Endothelial cell of umbilical vein (primary cell): ENCODE measurements around the gene TFAM. TPM values are rescaled to one million over a fixed set of nuclear protein-coding genes. Genes with fewer than 3 reads are reported as not detected.

ENCODE experiments used
- BruUV-seq: library from RNA; stranded (reverse); fragments of 400-500 nt; replicated peaks from 2 replicates; lab custom pipeline; 2021; lab: Mats Ljungman, UMichigan
- CTCF ChIA-PET: fragments of 300-600, 350-600 bp; sonication (Branson Sonifier 250); formaldehyde crosslinking; loops from one replicate; lab custom pipeline; 2021; ENCODE audit warnings: antibody characterized with exemption, inconsistent platforms; lab: Charles Lee
- POLR2A ChIA-PET: fragments of 300-600, 350-600 bp; sonication (Branson Sonifier 250); formaldehyde crosslinking; loops from one replicate; lab custom pipeline; 2021; ENCODE audit warnings: antibody characterized with exemption, inconsistent platforms; lab: Charles Lee
- DNase-seq: peaks from one replicate; pipeline ENCODE4 v3.0.0-alpha.2; 2011; ENCODE audit warnings: low read depth, low spot score
- FAIRE-seq: peaks from 2 replicates; lab custom pipeline; 2011; peaks lifted over from hg19 to GRCh38; lab: Jason Lieb, UNC
- H2AFZ ChIP-seq: 2 replicates; pipeline ENCODE4 v1.6.0; 2012; ENCODE audit warnings: low read depth, low read length, control low read depth, inconsistent platforms
- H3K27ac ChIP-seq: 2 replicates; pipeline ENCODE4 v1.5.1; 2011; ENCODE audit warnings: low read depth, mild to moderate bottlenecking, control low read depth, low read length, moderate library complexity; ENCODE audit not compliant: insufficient read depth
- H3K27me3 ChIP-seq, 2 experiments: 2 replicates each; pipeline versions ENCODE4 v1.6.0 to v1.6.1; 2011; ENCODE audit warnings: low read length in 2 of 2, mixed read lengths in 1 of 2; ENCODE audit not compliant: control insufficient read depth in 2 of 2, insufficient read depth in 2 of 2
- H3K36me3 ChIP-seq, 2 experiments: 2 replicates in 1 of 2; 3 replicates in 1 of 2; pipeline ENCODE4 v1.5.1; 2011; ENCODE audit warnings: low read length in 2 of 2, mild to moderate bottlenecking in 1 of 2, moderate library complexity in 1 of 2; ENCODE audit not compliant: control insufficient read depth in 2 of 2, insufficient read depth in 2 of 2; ENCODE audit errors: extremely low read depth in 1 of 2
- H3K4me1 ChIP-seq: 3 replicates; pipeline ENCODE4 v1.5.1; 2011; ENCODE audit warnings: mild to moderate bottlenecking, low read length; ENCODE audit not compliant: control insufficient read depth, insufficient read depth; ENCODE audit errors: extremely low read depth
- H3K4me2 ChIP-seq: 2 replicates; pipeline ENCODE4 v1.6.1; 2011; ENCODE audit warnings: low read length, control low read depth, mixed read lengths; ENCODE audit not compliant: insufficient read depth
- H3K4me3 ChIP-seq, 3 experiments: fragments of 200-600 bp in 1 of 3; sonication (generic), shearing (Covaris generic) in 1 of 3; replicated peaks in 1 of 3; 2 replicates each; pipeline ENCODE4 v1.5.1; 2011 to 2016; ENCODE audit warnings: control low read depth in 3 of 3, low read length in 3 of 3, mild to moderate bottlenecking in 2 of 3, inconsistent platforms in 1 of 3, low read depth in 1 of 3, moderate library complexity in 1 of 3; ENCODE audit not compliant: insufficient read depth in 1 of 3
- H3K79me2 ChIP-seq: 2 replicates; pipeline ENCODE4 v1.6.0; 2012; ENCODE audit warnings: low read length, inconsistent platforms; ENCODE audit not compliant: control insufficient read depth, insufficient read depth
- H3K9ac ChIP-seq: replicated peaks from 2 replicates; pipeline ENCODE3; 2011; ENCODE audit warnings: low read length, control low read depth; ENCODE audit not compliant: insufficient read depth; ENCODE audit errors: extremely low read depth
- H3K9me1 ChIP-seq: replicated peaks from 3 replicates; pipeline ENCODE4 v1.6.0; 2011; ENCODE audit warnings: mild to moderate bottlenecking, low read length; ENCODE audit not compliant: control insufficient read depth, insufficient read depth; ENCODE audit errors: extremely low read depth
- H3K9me3 ChIP-seq: replicated peaks from 2 replicates; pipeline ENCODE4 v1.5.1; 2012; ENCODE audit warnings: low read length, inconsistent platforms; ENCODE audit not compliant: control insufficient read depth, insufficient read depth
- H4K20me1 ChIP-seq: replicated peaks from 2 replicates; pipeline ENCODE3; 2011; ENCODE audit warnings: mild to moderate bottlenecking, low read length; ENCODE audit not compliant: control insufficient read depth, insufficient read depth; ENCODE audit errors: extremely low read depth
- EZH2 ChIP-seq: IDR thresholded peaks from 2 replicates; pipeline ENCODE4 v1.6.1; 2012; ENCODE audit warnings: borderline replicate concordance, low read depth, mild to moderate bottlenecking, moderate library complexity, low read length, inconsistent platforms; ENCODE audit not compliant: severe bottlenecking
- FOS ChIP-seq: IDR thresholded peaks from 2 replicates; pipeline ENCODE4 v1.6.1; 2011; ENCODE audit warnings: mild to moderate bottlenecking, low read length, moderate library complexity, borderline replicate concordance; ENCODE audit not compliant: insufficient read depth
- GATA2 ChIP-seq: IDR thresholded peaks from 2 replicates; pipeline ENCODE4 v1.7.0; 2011; ENCODE audit warnings: low read depth, mild to moderate bottlenecking, moderate library complexity, mixed read lengths, low read length; ENCODE audit not compliant: insufficient read length, insufficient read depth
- JUN ChIP-seq: IDR thresholded peaks from 2 replicates; pipeline ENCODE4 v1.6.1; 2011; ENCODE audit warnings: borderline replicate concordance, low read depth; ENCODE audit not compliant: insufficient read length, insufficient read depth
- MYC ChIP-seq: IDR thresholded peaks from one replicate; pipeline ENCODE4 v1.6.1; 2011; ENCODE audit warnings: mild to moderate bottlenecking, low read depth, low read length
- POLR2A ChIP-seq: IDR thresholded peaks from 2 replicates; pipeline ENCODE4 v1.6.1; 2012; ENCODE audit warnings: low read depth, mild to moderate bottlenecking, control low read depth, low read length
- POLR2AphosphoS5 ChIP-seq: IDR thresholded peaks from 2 replicates; pipeline ENCODE4 v1.6.1; 2012; ENCODE audit warnings: low read depth, mild to moderate bottlenecking, control low read depth, low read length, moderate library complexity; ENCODE audit not compliant: insufficient read depth
- dilution Hi-C: fragments of 300-500 bp; cut with MboI; formaldehyde crosslinking; loops from one replicate; pipeline ENCODE4 v1.15.0; 2019; ENCODE audit warnings: low sequenced_read_pairs; ENCODE audit not compliant: extremely low pct_ligation_motif_present
- intact Hi-C: fragments of 100-400 bp; cut with micrococcal nuclease; formaldehyde crosslinking; loops from one replicate; pipeline ENCODE4 v1.10.0; 2022
- polyA plus RNA-seq, 4 experiments: library from polyadenylated mRNA; depleted of rRNA in 3 of 4; stranded (reverse) in 3 of 4; unstranded in 1 of 4; fragments of >200 nt; gene quantifications; 2 replicates each; pipeline versions ENCODE4 v1.2.1 to v1.2.3, GENCODE V29; 2011 to 2012; ENCODE audit warnings: missing spikeins in 1 of 4
- total RNA-seq: library from RNA; stranded (reverse); gene quantifications from 2 replicates; pipeline ENCODE4 v1.2.3, GENCODE V29; 2021
- TF ChIP-seq, protein P1 (sequence below), 2 donors: IDR thresholded peaks; 1 replicate in 1 of 2; 2 replicates in 1 of 2; pipeline ENCODE4 v1.5.1; 2011; ENCODE audit warnings: low read length in 2 of 2, mild to moderate bottlenecking in 2 of 2, moderate library complexity in 2 of 2, control low read depth in 1 of 2, inconsistent platforms in 1 of 2, low read depth in 1 of 2; ENCODE audit not compliant: insufficient read depth in 1 of 2; ENCODE audit errors: extremely low read depth in 1 of 2
- TF ChIP-seq, protein P2 (sequence below): IDR thresholded peaks from 2 replicates; pipeline ENCODE4 v1.6.1; 2011; ENCODE audit not compliant: insufficient read depth, insufficient read length

TFAM gene
- total and polyA plus RNA-seq, 2 donors (not counting 3 experiments of a cell fraction or from before 2014, with no cell fraction given) = 21.3 to 45.1 TPM

DNA sequence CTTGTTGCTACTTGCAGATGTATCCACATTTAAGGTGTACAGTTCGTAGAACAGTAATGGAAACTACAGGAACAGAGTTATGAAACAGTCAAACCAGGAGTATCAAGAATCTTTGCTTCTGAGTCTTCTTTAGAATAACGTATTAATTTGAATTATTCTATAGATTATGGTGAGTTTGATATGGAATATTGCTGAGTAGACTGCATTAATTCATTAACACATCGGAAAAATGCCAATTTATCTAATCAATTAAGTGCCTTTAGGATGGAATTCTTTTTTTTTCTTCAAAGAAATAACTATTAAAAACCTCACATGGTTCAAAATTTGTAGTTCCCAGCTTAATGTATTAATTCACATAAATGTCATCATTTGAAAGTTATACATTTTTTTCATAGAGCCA is 3.8 kb downstream of the TFAM start:
- no peaks in the 10 kb centered on the region for H3K9me1 ChIP-seq
- CTCF ChIA-PET = no interaction called here
- intact Hi-C loops (no loop called here), dilution Hi-C loops (no loop called here)
- no peaks in the 10 kb centered on the region for H3K9me3 ChIP-seq
- TF ChIP-seq GATA2 (no peak), POLR2A (no peak), EZH2 (no peak), JUN (no peak), MYC (no peak), FOS (no peak), POLR2AphosphoS5 (no peak)
- TF ChIP-seq, protein P1, sequence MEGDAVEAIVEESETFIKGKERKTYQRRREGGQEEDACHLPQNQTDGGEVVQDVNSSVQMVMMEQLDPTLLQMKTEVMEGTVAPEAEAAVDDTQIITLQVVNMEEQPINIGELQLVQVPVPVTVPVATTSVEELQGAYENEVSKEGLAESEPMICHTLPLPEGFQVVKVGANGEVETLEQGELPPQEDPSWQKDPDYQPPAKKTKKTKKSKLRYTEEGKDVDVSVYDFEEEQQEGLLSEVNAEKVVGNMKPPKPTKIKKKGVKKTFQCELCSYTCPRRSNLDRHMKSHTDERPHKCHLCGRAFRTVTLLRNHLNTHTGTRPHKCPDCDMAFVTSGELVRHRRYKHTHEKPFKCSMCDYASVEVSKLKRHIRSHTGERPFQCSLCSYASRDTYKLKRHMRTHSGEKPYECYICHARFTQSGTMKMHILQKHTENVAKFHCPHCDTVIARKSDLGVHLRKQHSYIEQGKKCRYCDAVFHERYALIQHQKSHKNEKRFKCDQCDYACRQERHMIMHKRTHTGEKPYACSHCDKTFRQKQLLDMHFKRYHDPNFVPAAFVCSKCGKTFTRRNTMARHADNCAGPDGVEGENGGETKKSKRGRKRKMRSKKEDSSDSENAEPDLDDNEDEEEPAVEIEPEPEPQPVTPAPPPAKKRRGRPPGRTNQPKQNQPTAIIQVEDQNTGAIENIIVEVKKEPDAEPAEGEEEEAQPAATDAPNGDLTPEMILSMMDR (IDR thresholded peaks at IDR 0.05; ENCODE audit: extremely low read depth in 1 of 2, insufficient read depth in 1 of 2, low read depth in 1 of 2, low read length in 2 of 2) = no peak
- TF ChIP-seq, protein P2, sequence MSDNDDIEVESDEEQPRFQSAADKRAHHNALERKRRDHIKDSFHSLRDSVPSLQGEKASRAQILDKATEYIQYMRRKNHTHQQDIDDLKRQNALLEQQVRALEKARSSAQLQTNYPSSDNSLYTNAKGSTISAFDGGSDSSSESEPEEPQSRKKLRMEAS = no peak
- H3K4me3 ChIP-seq = no peak overlapping the region
- no peak for FAIRE-seq
- peaks cover 41% of the 10 kb centered on the region for H3K79me2 ChIP-seq
- no peaks in the 10 kb centered on the region for H3K27me3 ChIP-seq
- DNase-seq = no peak
- POLR2A ChIA-PET = no interaction called here
- peaks cover 5 to 17% of the 10 kb centered on the region in 2 experiments for H3K36me3 ChIP-seq
- no peaks in the 10 kb centered on the region for H4K20me1 ChIP-seq
- H3K9ac ChIP-seq = no peak overlapping the region
- no peak overlapping the region for H2AFZ ChIP-seq
- H3K4me2 ChIP-seq = no peak overlapping the region
- no TSS peak for BruUV-seq
- H3K4me1 ChIP-seq = peaks cover 16% of the 10 kb centered on the region
- H3K27ac ChIP-seq = no peak overlapping the region
